Upper lobe of left lung (tissue), 4 donors: ENCODE results near the gene OXSR1.

Experiments used
- POLR2A ChIP-seq, 4 donors: fragments of 450-650 bp; IDR thresholded peaks; one replicate each; pipeline ENCODE4 v1.5.1; 2016 to 2017; ENCODE audit warnings: antibody characterized with exemption in 4 of 4, mild to moderate bottlenecking in 2 of 4
- TF ChIP-seq, protein P1 (sequence below), 6 experiments: fragments of 450-650 bp in 4 of 6; fragments of 200-600 bp in 2 of 6; sonication (generic) in 2 of 6; IDR thresholded peaks; one replicate each; pipeline ENCODE4 v1.5.1; 2016 to 2019; ENCODE audit warnings: antibody characterized with exemption in 6 of 6

DNA sequence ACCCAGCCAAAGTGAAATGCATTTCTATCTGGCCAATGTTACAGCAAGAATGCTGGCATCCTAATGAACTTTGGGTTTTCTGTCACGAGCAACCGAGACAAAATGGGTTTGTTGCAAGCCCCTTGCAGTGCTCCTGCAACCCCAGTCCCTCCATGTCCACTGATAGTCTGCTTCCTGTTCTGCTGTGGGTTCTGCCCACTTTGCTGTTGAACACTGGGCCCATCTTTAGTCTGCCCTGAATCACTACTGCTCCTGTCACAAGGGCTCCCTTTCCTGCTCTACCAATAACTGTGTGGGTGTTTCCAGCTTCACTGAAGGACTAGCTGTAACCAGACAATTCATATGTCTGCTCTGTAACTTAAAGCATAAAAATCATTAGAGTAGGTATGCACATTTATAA, 12.7 kb upstream of the OXSR1 start:
- TF ChIP-seq, protein P1, sequence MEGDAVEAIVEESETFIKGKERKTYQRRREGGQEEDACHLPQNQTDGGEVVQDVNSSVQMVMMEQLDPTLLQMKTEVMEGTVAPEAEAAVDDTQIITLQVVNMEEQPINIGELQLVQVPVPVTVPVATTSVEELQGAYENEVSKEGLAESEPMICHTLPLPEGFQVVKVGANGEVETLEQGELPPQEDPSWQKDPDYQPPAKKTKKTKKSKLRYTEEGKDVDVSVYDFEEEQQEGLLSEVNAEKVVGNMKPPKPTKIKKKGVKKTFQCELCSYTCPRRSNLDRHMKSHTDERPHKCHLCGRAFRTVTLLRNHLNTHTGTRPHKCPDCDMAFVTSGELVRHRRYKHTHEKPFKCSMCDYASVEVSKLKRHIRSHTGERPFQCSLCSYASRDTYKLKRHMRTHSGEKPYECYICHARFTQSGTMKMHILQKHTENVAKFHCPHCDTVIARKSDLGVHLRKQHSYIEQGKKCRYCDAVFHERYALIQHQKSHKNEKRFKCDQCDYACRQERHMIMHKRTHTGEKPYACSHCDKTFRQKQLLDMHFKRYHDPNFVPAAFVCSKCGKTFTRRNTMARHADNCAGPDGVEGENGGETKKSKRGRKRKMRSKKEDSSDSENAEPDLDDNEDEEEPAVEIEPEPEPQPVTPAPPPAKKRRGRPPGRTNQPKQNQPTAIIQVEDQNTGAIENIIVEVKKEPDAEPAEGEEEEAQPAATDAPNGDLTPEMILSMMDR (IDR thresholded peaks at IDR 0.05) = no peak
- no peak for TF ChIP-seq POLR2A (IDR thresholded peaks at IDR 0.05)
